ENCODE data around the gene AUTS2. TPM values are rescaled to one million over a fixed set of nuclear protein-coding genes. Genes with fewer than 3 reads are reported as not detected.

The AUTS2 gene
- total RNA-seq, 1 experiment from 2014 or later, result 256 TPM

- Histone ChIP-seq H4K91ac (ENCODE audit: insufficient read length, low read depth, low read length) (no peak overlapping the region), H3K79me2 (ENCODE audit: insufficient read depth, low read length) (no peaks in the 10 kb centered on the region), H4K5ac (ENCODE audit: insufficient read length, low read depth, low read length) (no peak overlapping the region), H3T11ph (ENCODE audit: low read length) (no peak overlapping the region), H3K23me2 (ENCODE audit: insufficient read length, low read depth, low read length, poor library complexity, severe bottlenecking) (no peaks in the 10 kb centered on the region), H4K8ac (replicated peaks; ENCODE audit: insufficient read length, low read depth, low read length) (no peak overlapping the region), H2AFZ (ENCODE audit: low read length) (no peak overlapping the region), H2BK120ac (ENCODE audit: low read depth, low read length, poor library complexity, severe bottlenecking) (no peak overlapping the region), H4K20me1 (ENCODE audit: control insufficient read depth, insufficient read depth, insufficient read length) (no peaks in the 10 kb centered on the region), H3K27me3 (ENCODE audit: insufficient read depth, low read length) (no peaks in the 10 kb centered on the region), H3K56ac (ENCODE audit: insufficient read length, low read depth, low read length) (no peak overlapping the region), H3K23ac (ENCODE audit: insufficient read length, low read depth, low read length) (no peak overlapping the region), H3K4me1 (ENCODE audit: insufficient read depth, low read length) (no peaks in the 10 kb centered on the region), H3K9ac (ENCODE audit: extremely low read depth, insufficient read length, low read length) (no peak overlapping the region), H3K27ac (ENCODE audit: insufficient read length, low read depth, low read length) (no peak overlapping the region), H2BK5ac (ENCODE audit: insufficient read length, low read length) (no peak overlapping the region), H3K9me3 (ENCODE audit: control insufficient read depth, low read depth, low read length) (no peaks in the 10 kb centered on the region), H2AK5ac (ENCODE audit: insufficient read length, low read length) (no peak overlapping the region), H2BK20ac (ENCODE audit: low read depth, low read length, poor library complexity, severe bottlenecking) (no peak overlapping the region), H2BK15ac (ENCODE audit: low read depth, low read length) (no peak overlapping the region), H3K79me1 (ENCODE audit: insufficient read depth, low read depth, low read length, poor library complexity, severe bottlenecking) (no peaks in the 10 kb centered on the region), H3K18ac (ENCODE audit: insufficient read length, low read depth, low read length) (peak overlapping the region; percentile 26), H3K4ac (ENCODE audit: low read depth, low read length) (no peak overlapping the region), H2BK12ac (ENCODE audit: insufficient read length, low read depth, low read length) (no peak overlapping the region), H3K14ac (ENCODE audit: insufficient read depth, low read length) (no peak overlapping the region), H3K4me2 (ENCODE audit: insufficient read depth, insufficient read length, low read length) (no peak overlapping the region)
- Mint-ChIP-seq H3K4me3 (no peak overlapping the region), H3K27me3 (ENCODE audit: low read depth) (peaks cover 8% of the 10 kb centered on the region), H3K27ac (peak overlapping the region in 2 of 3 experiments; percentile 76 to 96; a peak in 5 of 7 replicates), H3K36me3 (ENCODE audit: insufficient read depth in 1 of 3, low read depth in 3 of 3) (peaks cover 17 to 56% (median 28%) of the 10 kb centered on the region in 3 experiments), H3K9me3 (peaks cover 12 to 17% of the 10 kb centered on the region in 2 experiments), H3K4me1 (peaks cover 7 to 19% of the 10 kb centered on the region in 2 experiments)
- DNase-seq, result no peak
- WGBS (ENCODE audit: extremely low coverage, insufficient read length, low lambda C conversion rate), result no CpG with 5 or more reads among the region's 6 CpGs
- no peak for TF ChIP-seq CTCF (conservative IDR thresholded peaks at IDR 0.05)
Measured at GRCh38 chr7:70797109-70797514, 1198.8 kb downstream of the AUTS2 start.

Data from H9 (cell line).